Hepatic stellate cell (primary cell): ENCODE results near the gene ZCCHC13.
"Not testable (repeated sequence)": the region's sequence is repeated elsewhere in the genome, so short reads cannot be mapped to it uniquely, and the experiment has no call there.

Source experiments
- DNase-seq: peaks from one replicate; pipeline ENCODE4 v3.0.0; 2011; ENCODE audit warnings: low spot score

The ZCCHC13 gene

DNA sequence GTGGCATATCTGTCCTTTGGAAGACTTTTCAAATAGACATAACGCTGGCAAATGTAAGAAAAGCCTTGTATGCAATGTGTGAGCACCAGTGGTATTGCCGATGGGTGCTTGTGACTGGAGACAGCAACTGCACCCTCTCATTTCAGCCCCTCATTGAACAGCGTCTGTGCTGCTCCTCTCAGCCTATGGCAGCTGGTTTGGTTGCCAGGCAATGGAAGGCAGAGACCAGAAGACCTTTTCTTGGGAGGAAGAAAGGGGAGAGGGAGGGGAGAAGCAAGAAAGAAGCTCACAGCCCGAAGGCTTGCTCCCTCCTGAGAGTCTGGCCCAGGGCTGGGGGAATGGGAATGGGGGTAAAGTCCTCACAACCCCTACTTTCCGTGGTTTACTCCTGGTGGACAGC is 20.2 kb downstream of the ZCCHC13 start:
- DNase-seq, result no peak

DNA sequence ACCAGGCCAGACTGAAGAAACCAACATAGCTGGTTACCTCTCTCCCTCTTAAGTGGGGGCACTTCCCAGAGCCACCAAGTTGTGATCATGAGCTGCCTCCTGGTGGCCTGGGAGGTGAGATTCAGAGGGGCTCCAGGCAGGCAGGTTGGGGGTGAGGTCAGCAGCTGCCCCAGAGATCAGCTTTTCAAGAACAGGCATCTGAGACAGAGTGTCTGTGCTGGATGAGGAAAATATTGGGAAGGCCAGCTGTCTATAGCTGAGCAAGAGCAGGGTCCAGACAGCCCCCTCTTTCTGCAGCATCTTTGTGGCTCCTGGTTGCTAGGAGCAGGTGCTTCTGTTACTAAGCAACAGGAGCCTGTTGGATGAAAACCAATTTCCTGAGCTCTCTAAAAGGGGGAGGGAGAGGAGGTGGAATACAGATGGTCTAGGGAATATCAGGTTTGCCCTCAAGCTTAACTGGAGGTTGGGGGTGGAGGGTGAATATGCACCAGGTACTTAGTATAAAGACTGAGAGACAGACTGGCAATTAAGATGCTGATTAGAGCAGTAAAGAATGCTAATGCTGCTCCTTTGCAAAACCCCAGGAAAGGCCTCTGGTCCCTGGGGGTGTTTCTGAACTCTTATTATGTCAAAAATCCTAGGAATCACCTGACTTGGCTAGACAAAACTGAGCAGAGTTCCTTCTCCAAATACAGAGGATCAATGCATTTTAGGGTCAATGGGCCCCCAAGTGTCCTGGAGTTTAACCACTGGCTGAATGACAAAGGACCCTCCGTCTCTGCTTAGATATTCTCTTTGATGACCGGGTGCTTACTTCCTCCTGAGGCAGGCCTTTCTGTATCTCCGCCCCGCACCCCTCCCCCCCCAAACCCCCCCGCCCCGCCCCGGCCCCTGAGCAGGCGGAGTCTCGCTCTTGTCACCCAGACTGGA is 21.4 kb downstream of the ZCCHC13 start:
- no peak for DNase-seq

DNA sequence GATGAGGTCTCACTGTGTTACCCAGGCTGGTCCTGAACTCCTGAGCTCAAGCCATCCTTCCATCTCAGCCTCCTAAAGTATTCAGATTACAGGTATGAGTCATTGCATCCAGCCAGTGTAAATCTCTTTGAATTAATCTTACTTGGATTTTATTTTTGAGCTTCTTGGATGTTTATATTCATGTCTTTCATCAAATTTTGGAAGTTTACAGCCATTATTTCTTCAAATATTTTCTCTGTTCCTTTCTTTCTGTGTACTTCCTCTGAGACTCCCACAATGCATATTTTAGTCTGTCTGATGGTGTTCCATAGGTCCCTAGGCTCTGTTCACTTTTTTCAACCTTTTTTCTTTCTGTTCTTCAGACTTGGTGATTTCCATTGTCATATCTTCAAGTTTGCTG is 34.9 kb downstream of the ZCCHC13 start:
- DNase-seq, result no peak

DNA sequence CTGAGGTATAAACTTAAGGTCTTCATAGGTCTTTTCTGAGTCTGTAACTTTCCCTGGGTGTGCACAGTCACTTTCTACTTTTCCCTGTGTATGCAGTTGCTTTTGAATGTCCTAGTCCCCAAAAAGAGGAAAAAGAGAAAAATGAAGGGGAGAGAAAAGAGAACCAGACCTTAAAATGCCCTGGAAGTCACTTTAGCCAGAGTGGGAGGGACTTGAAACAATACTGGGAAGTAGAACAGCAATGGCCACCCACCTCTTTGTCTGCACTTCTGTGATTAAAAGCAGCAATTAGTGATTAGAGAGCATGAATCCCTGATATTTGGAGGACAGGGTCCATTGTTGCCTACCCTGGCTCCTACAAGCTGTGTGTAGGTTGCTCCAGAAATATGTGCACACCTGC is 36.1 kb downstream of the ZCCHC13 start:
- DNase-seq, result no peak

DNA sequence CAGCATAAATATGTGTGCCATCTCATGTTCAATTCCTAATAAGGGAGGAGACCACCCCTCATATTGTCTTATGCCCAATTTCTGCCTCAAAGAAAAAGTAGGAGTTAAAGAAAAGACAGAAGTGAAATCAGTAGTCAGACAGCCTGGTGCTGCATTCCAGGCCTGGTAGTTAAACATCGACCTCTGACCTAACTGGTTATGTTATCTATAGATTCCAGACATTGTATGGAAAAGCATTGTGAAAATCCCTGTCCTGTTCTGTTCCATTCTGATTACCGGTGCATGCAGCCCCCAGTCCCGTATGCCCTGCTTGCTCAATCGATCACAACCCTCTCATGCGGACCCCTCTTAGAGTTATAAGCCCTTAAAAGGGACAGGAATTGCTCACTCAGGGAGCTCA is 38.2 kb downstream of the ZCCHC13 start:
- DNase-seq, result not testable (repeated sequence)

DNA sequence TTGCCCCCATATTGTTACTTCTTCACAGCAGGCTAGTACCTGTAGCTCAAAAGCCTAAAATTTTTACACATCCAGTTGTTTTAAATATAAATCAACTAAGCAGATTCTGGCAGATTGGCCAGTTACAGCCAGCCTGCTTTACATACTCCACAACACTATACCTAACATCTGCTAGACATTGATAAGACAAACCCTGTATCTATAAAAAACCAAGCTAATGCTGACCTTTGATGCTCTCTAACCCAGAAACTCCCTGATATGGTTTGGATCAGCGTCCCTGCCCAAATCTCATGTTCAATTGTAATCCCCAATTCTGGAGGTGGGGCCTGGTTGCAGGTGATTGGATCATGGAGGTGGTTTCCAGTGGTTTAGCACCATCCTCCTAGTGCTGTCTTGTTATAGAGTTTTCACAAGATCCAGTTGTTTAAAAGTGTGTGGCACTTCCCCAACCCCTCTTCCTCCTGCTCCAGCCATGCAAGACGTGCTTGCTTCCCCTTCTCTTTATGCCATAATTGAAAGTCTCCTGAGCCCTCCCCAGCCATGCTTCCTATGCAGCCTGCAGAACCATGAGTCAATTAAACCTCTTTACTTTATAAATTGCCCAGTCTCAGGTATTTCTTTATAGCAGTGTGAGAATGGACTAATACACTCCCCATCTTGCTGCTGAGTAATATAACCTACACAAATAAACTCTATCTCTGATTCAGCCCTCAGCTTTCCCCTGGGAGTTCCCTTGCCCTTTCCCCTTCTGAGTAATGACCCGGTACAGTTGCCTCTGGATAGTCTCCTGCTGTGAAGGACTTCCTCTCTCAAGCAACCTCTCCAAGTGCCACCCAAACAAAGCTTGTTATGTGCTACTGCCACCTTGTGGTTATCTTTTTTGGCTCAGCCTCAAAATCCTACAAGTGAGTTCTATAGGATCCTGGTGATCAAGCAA is 39.6 kb downstream of the ZCCHC13 start:
- DNase-seq, result peak; percentile 77

DNA sequence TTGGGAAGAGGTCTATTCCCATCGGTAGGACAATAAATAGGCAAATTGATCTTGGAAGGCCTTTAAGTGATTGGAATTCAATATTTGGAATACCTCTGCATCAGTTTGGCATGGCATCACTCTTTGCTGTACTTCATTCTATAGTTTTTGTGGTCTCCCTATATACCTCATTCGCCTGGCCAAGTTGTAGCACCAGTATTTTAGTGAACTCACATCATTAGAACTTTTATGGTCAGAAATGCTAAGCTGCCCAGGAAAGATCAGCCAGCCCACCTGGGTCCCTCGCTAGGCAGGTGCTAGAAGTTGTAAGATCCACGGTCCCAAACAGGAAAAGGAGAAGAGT is 40.3 kb downstream of the ZCCHC13 start:
- DNase-seq, result no peak

DNA sequence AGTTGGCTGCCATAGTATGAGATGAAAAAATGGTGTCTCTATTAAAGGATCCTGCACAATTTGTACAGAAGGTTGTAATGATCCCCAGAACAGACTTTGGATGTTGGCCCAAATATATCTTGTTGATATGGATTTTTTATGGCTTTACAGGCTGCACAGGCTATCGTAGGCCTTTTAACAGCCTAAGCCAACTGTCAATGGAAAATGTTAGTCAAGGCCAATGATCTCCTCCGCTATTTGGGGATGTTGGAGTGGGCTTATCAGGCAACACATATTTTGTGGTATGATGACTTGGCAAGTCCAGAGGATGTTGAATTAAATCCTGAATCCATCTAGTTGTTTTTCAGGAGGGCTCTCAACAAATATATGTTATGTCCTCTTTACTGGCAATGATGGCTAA is 42.1 kb downstream of the ZCCHC13 start:
- DNase-seq, result no peak

DNA sequence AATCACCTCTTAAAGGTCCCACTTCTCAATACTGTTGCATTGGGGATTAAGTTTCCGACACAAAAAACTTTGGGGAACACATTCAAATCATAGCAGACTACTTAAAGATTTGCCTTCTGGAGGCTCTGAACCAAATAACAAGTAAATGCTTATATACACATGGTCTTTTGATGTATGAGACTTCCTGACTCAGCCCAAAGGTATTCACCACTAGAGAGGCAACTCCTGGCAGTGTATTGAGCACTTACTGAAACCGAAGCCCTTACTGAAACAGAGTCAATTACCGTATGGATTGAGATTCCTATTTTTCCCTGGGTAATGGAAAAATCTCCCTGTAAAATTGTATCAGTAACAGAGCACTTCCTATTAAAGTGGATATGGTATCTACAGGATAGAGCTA is 45.4 kb downstream of the ZCCHC13 start:
- no peak for DNase-seq

DNA sequence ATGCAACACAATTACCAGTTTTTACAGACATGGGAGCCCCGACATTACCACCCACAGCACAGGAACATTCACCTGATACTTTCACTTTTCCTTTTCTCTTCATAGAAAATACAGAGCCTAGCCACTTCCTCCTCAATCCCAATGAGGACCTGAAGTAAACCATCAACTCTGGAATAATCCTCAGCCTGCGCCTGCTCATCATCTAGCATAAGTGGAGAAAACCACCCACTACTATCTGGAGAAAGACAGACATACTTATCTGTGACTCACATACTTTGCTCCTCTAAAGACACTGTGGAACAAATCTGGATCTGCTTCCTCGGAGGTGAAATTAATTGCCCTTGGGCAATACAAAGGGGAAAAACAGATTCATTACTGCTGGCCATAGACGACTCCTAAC is 47.8 kb downstream of the ZCCHC13 start:
- DNase-seq, result peak; percentile 11

DNA sequence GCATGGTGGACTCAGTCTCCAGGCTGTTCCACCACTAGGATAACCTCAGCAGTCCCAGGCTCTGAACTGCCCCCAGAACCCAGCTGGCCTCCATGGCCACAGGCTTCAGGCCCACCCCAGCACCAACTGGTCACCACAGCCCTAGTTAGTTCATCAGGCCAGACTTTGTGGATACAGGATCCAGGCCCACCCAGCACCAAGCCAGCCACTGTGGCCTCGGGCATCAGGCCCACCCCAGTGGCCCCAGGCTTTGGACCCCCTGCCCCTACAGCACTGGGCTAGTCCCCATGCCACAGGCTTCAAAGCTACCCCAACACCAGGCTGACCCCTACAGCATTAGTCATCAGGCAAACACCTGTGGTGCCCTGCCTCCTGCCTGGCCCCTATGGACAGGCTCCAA is 50.0 kb downstream of the ZCCHC13 start:
- no peak for DNase-seq
